Measurements from ENCODE around the gene NAV1.

GRCh38 chr1:201585093-201585483, 46.2 kb downstream of the NAV1 start:
- no peak for TF ChIP-seq CTCF (IDR thresholded peaks at IDR 0.05; ENCODE audit: low read length)
- TF ChIP-seq EZH2phosphoT487 (IDR thresholded peaks at IDR 0.05; ENCODE audit: low read length), result no peak
